ENCODE results near the gene AXIN1.

The AXIN1 gene

GRCh38 chr16:324451-325334 is 27.8 kb downstream of the AXIN1 start:
- Histone ChIP-seq H3K9me3 (ENCODE audit: control insufficient read depth, low read length) (no peaks in the 10 kb centered on the region), H3K27me3 (ENCODE audit: control insufficient read depth, insufficient read depth, low read length, poor library complexity, severe bottlenecking) (no peaks in the 10 kb centered on the region), H3K36me3 (ENCODE audit: control insufficient read depth, insufficient read depth, low read length) (no peaks in the 10 kb centered on the region), H3K4me3 (ENCODE audit: insufficient read depth, low read depth, low read length) (no peak overlapping the region), H3K4me1 (ENCODE audit: control insufficient read depth, insufficient read depth, low read length) (peaks cover 3% of the 10 kb centered on the region), H3K27ac (ENCODE audit: insufficient read depth, low read depth, low read length, poor library complexity, severe bottlenecking) (no peak overlapping the region)
- WGBS, 2 experiments, result 87 to 88% methylated on average over 55 of the region's 55 CpGs

GRCh38 chr16:324201-324450 is 28.4 kb downstream of the AXIN1 start:
- WGBS, 2 experiments, result 92 to 93% methylated on average over 17 of the region's 17 CpGs
- Histone ChIP-seq H3K36me3 (ENCODE audit: control insufficient read depth, insufficient read depth, low read length) (no peaks in the 10 kb centered on the region), H3K27me3 (ENCODE audit: control insufficient read depth, insufficient read depth, low read length, poor library complexity, severe bottlenecking) (no peaks in the 10 kb centered on the region), H3K27ac (ENCODE audit: insufficient read depth, low read depth, low read length, poor library complexity, severe bottlenecking) (no peak overlapping the region), H3K4me3 (ENCODE audit: insufficient read depth, low read depth, low read length) (no peak overlapping the region), H3K9me3 (ENCODE audit: control insufficient read depth, low read length) (no peaks in the 10 kb centered on the region), H3K4me1 (ENCODE audit: control insufficient read depth, insufficient read depth, low read length) (peaks cover 3% of the 10 kb centered on the region)

- Histone ChIP-seq H3K36me3 (ENCODE audit: control insufficient read depth, insufficient read depth, low read length) (no peaks in the 10 kb centered on the region), H3K4me1 (ENCODE audit: control insufficient read depth, insufficient read depth, low read length) (peaks cover 3% of the 10 kb centered on the region), H3K27me3 (ENCODE audit: control insufficient read depth, insufficient read depth, low read length, poor library complexity, severe bottlenecking) (no peaks in the 10 kb centered on the region), H3K9me3 (ENCODE audit: control insufficient read depth, low read length) (no peaks in the 10 kb centered on the region), H3K27ac (ENCODE audit: insufficient read depth, low read depth, low read length, poor library complexity, severe bottlenecking) (no peak overlapping the region), H3K4me3 (ENCODE audit: insufficient read depth, low read depth, low read length) (no peak overlapping the region)
- WGBS, 2 experiments, result 93 to 94% methylated on average over 13 of the region's 13 CpGs
These were observed 29.9 kb downstream of the AXIN1 start for GRCh38 chr16:322476-323143.

- 80 to 87% methylated on average over 9 of the region's 9 CpGs for WGBS, 2 experiments
- no peak overlapping the region for H3K4me3 ChIP-seq (ENCODE audit: insufficient read depth, low read depth, low read length)
- H3K4me1 ChIP-seq (ENCODE audit: control insufficient read depth, insufficient read depth, low read length), result no peaks in the 10 kb centered on the region
- H3K27me3 ChIP-seq (ENCODE audit: control insufficient read depth, insufficient read depth, low read length, poor library complexity, severe bottlenecking), result no peaks in the 10 kb centered on the region
- H3K36me3 ChIP-seq (ENCODE audit: control insufficient read depth, insufficient read depth, low read length), result no peaks in the 10 kb centered on the region
- no peak overlapping the region for H3K27ac ChIP-seq (ENCODE audit: insufficient read depth, low read depth, low read length, poor library complexity, severe bottlenecking)
- no peaks in the 10 kb centered on the region for H3K9me3 ChIP-seq (ENCODE audit: control insufficient read depth, low read length)
These were observed 31.0 kb downstream of the AXIN1 start for GRCh38 chr16:321532-321931.

- Histone ChIP-seq H3K36me3 (ENCODE audit: control insufficient read depth, insufficient read depth, low read length) (no peaks in the 10 kb centered on the region), H3K4me1 (ENCODE audit: control insufficient read depth, insufficient read depth, low read length) (no peaks in the 10 kb centered on the region), H3K4me3 (ENCODE audit: insufficient read depth, low read depth, low read length) (no peak overlapping the region), H3K27me3 (ENCODE audit: control insufficient read depth, insufficient read depth, low read length, poor library complexity, severe bottlenecking) (no peaks in the 10 kb centered on the region), H3K27ac (ENCODE audit: insufficient read depth, low read depth, low read length, poor library complexity, severe bottlenecking) (no peak overlapping the region), H3K9me3 (ENCODE audit: control insufficient read depth, low read length) (no peaks in the 10 kb centered on the region)
- 91 to 98% methylated on average over 5 of the region's 5 CpGs for WGBS, 2 experiments
These were observed 32.3 kb downstream of the AXIN1 start for GRCh38 chr16:320206-320605.

- WGBS, 2 experiments, result 67 to 69% methylated on average over 22 of the region's 22 CpGs
- Histone ChIP-seq H3K27ac (ENCODE audit: insufficient read depth, low read depth, low read length, poor library complexity, severe bottlenecking) (no peak overlapping the region), H3K4me3 (ENCODE audit: insufficient read depth, low read depth, low read length) (no peak overlapping the region)
These were observed 33.9 kb downstream of the AXIN1 start for GRCh38 chr16:318628-319027.

GRCh38 chr16:317583-317982 is 34.9 kb downstream of the AXIN1 start:
- H3K9me3 ChIP-seq (ENCODE audit: control insufficient read depth, low read length), result no peaks in the 10 kb centered on the region
- WGBS, 2 experiments, result 94% methylated on average over 5 of the region's 5 CpGs
- H3K27me3 ChIP-seq (ENCODE audit: control insufficient read depth, insufficient read depth, low read length, poor library complexity, severe bottlenecking), result no peaks in the 10 kb centered on the region
- no peak overlapping the region for H3K4me3 ChIP-seq (ENCODE audit: insufficient read depth, low read depth, low read length)
- H3K27ac ChIP-seq (ENCODE audit: insufficient read depth, low read depth, low read length, poor library complexity, severe bottlenecking), result no peak overlapping the region
- H3K36me3 ChIP-seq (ENCODE audit: control insufficient read depth, insufficient read depth, low read length), result no peaks in the 10 kb centered on the region
- no peaks in the 10 kb centered on the region for H3K4me1 ChIP-seq (ENCODE audit: control insufficient read depth, insufficient read depth, low read length)

More at GRCh38 chr16:318628-319027, 33.9 kb downstream of the AXIN1 start:
- Histone ChIP-seq H3K9me3 (ENCODE audit: control insufficient read depth, low read length) (no peaks in the 10 kb centered on the region), H3K27me3 (ENCODE audit: control insufficient read depth, insufficient read depth, low read length, poor library complexity, severe bottlenecking) (no peaks in the 10 kb centered on the region), H3K4me1 (ENCODE audit: control insufficient read depth, insufficient read depth, low read length) (no peaks in the 10 kb centered on the region), H3K36me3 (ENCODE audit: control insufficient read depth, insufficient read depth, low read length) (no peaks in the 10 kb centered on the region)

- 92% methylated on average over 19 of the region's 19 CpGs for WGBS, 2 experiments
- Histone ChIP-seq H3K36me3 (ENCODE audit: control insufficient read depth, insufficient read depth, low read length) (no peaks in the 10 kb centered on the region), H3K4me3 (ENCODE audit: insufficient read depth, low read depth, low read length) (no peak overlapping the region)
These were observed 35.6 kb downstream of the AXIN1 start for GRCh38 chr16:316741-317464.

GRCh38 chr16:314795-315299 is 37.7 kb downstream of the AXIN1 start:
- Histone ChIP-seq H3K36me3 (ENCODE audit: control insufficient read depth, insufficient read depth, low read length) (no peaks in the 10 kb centered on the region), H3K9me3 (ENCODE audit: control insufficient read depth, low read length) (no peaks in the 10 kb centered on the region), H3K27me3 (ENCODE audit: control insufficient read depth, insufficient read depth, low read length, poor library complexity, severe bottlenecking) (no peaks in the 10 kb centered on the region), H3K27ac (ENCODE audit: insufficient read depth, low read depth, low read length, poor library complexity, severe bottlenecking) (no peak overlapping the region), H3K4me1 (ENCODE audit: control insufficient read depth, insufficient read depth, low read length) (no peaks in the 10 kb centered on the region), H3K4me3 (ENCODE audit: insufficient read depth, low read depth, low read length) (no peak overlapping the region)
- WGBS, 2 experiments, result 92 to 94% methylated on average over 14 of the region's 14 CpGs

More at GRCh38 chr16:316741-317464, 35.6 kb downstream of the AXIN1 start:
- Histone ChIP-seq H3K4me1 (ENCODE audit: control insufficient read depth, insufficient read depth, low read length) (no peaks in the 10 kb centered on the region), H3K27ac (ENCODE audit: insufficient read depth, low read depth, low read length, poor library complexity, severe bottlenecking) (no peak overlapping the region), H3K27me3 (ENCODE audit: control insufficient read depth, insufficient read depth, low read length, poor library complexity, severe bottlenecking) (no peaks in the 10 kb centered on the region), H3K9me3 (ENCODE audit: control insufficient read depth, low read length) (no peaks in the 10 kb centered on the region)

- Histone ChIP-seq H3K36me3 (ENCODE audit: control insufficient read depth, insufficient read depth, low read length) (no peaks in the 10 kb centered on the region), H3K27ac (ENCODE audit: insufficient read depth, low read depth, low read length, poor library complexity, severe bottlenecking) (no peak overlapping the region), H3K9me3 (ENCODE audit: control insufficient read depth, low read length) (no peaks in the 10 kb centered on the region), H3K4me3 (ENCODE audit: insufficient read depth, low read depth, low read length) (no peak overlapping the region), H3K27me3 (ENCODE audit: control insufficient read depth, insufficient read depth, low read length, poor library complexity, severe bottlenecking) (no peaks in the 10 kb centered on the region), H3K4me1 (ENCODE audit: control insufficient read depth, insufficient read depth, low read length) (no peaks in the 10 kb centered on the region)
- 95 to 96% methylated on average over 16 of the region's 16 CpGs for WGBS, 2 experiments
These were observed 38.2 kb downstream of the AXIN1 start for GRCh38 chr16:314351-314750.
